ENCODE results near the gene LTN1.

The LTN1 gene

DNA sequence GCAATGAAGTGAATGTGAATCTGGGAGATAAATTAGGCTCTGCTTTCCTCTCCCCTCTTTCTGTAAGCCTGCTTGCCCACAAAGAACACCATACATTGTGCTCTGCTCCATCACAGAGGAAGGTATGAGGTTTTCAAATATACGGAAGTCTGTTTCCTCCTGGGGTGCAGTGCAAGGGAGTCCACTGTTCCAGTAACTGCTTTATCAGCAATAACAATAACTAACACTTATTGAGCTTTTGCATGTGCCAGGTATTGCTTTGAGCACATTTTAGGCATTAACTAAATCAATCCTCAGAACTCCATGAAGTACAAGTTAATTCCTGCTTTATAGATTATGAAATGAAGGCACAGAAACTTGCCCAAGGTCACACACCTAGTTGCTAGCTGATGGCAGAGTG lies 10.0 kb downstream of the LTN1 start:
- Histone ChIP-seq H3K27ac (no peak overlapping the region), H3K4me3 (no peak overlapping the region)
- no peak for DNase-seq (ENCODE audit: low spot score)
- TF ChIP-seq CTCF (IDR thresholded peaks at IDR 0.05), result no peak

DNA sequence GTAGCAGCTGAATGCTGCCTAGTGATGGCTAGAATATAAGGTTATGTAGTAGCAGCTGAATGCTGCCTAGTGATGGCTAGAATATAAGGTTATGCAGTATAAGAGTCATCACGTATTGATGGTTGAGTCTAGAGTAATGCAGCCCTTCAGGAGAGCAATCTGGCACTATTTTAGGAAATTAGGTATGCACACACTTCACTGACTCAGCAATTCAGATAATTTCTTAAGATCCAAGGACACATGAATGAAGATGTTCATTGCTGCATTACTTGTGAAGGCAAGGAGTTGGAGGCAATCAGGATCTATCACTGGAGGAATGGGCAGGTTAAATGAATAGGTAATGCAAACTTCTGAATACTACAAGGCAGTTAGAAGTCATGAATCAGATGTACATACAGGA lies 13.6 kb downstream of the LTN1 start:
- TF ChIP-seq CTCF (IDR thresholded peaks at IDR 0.05), result no peak
- H3K4me3 ChIP-seq, result no peak overlapping the region
- DNase-seq (ENCODE audit: low spot score), result no peak
- no peak overlapping the region for H3K27ac ChIP-seq

DNA sequence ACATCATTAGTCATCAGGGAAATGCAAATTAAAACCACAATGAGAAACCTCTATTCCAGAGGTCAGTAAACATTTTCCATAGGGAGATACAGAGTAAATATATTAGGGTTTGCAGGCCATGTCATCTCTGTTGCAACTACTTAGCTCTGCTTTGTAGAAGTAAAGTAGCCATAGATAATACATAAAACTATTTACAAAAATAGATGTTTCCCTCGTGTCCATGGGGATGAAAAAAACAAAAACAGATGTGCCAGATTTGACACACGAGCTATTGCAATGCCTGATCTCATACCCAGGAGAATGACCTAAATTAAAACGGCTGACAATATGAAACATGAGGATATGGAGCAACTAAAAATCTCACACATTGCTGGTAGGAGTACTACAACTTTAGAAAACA lies 17.3 kb downstream of the LTN1 start:
- no peak for DNase-seq (ENCODE audit: low spot score)
- no peak for TF ChIP-seq CTCF (IDR thresholded peaks at IDR 0.05)
- Histone ChIP-seq H3K27ac (no peak overlapping the region), H3K4me3 (no peak overlapping the region)

GRCh38 chr21:28974531-28975227 lies 18.0 kb downstream of the LTN1 start:
- Histone ChIP-seq H3K27ac (no peak overlapping the region), H3K4me3 (no peak overlapping the region)
- no peak for TF ChIP-seq CTCF (IDR thresholded peaks at IDR 0.05)
- DNase-seq (ENCODE audit: low spot score), result no peak

GRCh38 chr21:28972398-28972797 lies 20.3 kb downstream of the LTN1 start:
- no peak for TF ChIP-seq CTCF (IDR thresholded peaks at IDR 0.05)
- Histone ChIP-seq H3K4me3 (no peak overlapping the region), H3K27ac (no peak overlapping the region)
- DNase-seq (ENCODE audit: low spot score), result no peak

DNA sequence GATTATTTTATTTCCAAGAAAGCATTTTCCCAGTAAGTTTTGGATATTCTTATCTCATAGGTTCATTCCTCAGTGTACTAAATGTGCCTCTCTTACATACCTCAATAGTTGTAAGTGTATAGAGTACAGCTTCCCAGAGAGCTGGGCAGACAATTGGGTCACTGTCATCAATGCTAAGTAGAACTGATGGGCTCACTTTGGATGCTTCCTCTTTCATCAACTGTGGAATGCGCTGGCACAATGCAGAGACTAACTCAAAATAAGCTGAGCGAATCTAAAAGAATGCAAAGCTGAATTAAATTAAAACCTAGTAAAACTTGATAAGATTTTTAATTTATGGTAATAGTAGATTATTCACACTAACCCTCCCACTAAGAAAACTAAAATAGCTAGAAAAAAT lies 21.5 kb downstream of the LTN1 start:
- Histone ChIP-seq H3K4me3 (no peak overlapping the region), H3K27ac (no peak overlapping the region)
- no peak for TF ChIP-seq CTCF (IDR thresholded peaks at IDR 0.05)
- DNase-seq (ENCODE audit: low spot score), result no peak

DNA sequence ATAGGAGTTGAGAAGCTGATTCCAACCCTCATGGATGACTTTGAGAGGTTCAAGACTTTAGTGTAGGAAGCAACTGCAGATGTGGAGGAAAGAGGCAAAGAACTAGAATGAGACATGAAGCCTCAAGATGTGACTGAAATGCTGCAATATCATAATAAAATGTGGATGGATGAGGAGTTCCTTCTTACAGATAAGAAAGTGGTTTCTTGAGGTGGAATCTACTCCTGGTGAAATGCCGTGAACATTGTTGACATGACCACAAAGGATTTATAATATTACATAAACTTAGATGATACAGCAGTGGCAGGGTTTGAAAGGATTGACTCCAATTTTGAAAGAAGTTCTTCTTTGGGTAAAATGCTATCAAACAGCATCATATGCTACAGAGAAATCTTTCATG lies 28.8 kb downstream of the LTN1 start:
- no peak for DNase-seq (ENCODE audit: low spot score)
- H3K27ac ChIP-seq, result no peak overlapping the region
- no peak for TF ChIP-seq CTCF (IDR thresholded peaks at IDR 0.05)
- H3K4me3 ChIP-seq, result no peak overlapping the region
